NCI-H345 treated with DMSO at 0.1 percent for 48 hours (cell line): Measurements from ENCODE around the gene NALCN.

Source experiments
- DNase-seq: peaks from one replicate; lab custom pipeline; 2025; ENCODE audit not compliant: unreplicated experiment; lab: John Stamatoyannopoulos, UW

NALCN gene

DNA sequence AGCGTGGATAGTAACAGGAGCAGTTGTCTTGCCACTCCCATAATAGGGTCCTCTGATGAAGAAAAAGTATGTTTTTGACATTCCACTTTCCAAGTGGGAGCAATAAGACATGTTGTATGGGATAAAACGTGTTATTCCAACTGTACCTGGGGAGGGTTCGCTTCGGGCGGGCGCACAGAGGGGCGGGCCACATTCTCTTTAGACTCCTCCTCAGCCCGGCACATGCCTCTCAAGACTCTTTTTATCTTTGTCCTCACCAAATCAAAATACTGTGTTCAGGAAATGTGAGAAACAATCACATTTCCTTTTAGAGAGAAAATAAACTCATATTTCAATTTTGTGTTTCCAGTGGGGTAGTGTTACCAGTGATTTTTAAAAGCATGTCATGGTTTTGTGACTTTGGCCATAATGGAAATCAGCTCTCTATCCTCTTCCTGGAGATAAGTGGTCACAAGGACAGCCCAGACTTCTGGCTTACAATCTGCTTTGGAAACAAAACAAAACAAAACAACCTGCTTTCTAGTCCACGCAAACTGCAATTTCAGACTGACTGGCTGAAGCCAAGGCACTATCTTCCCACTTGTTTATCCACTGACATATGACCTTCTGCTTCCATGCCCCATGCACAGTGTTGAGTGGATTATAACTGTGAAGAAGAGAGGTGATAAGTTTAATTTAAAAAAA is 276.1 kb downstream of the NALCN start:
- DNase-seq: no peak

GRCh38 chr13:101139081-101139480 is 277.2 kb downstream of the NALCN start:
- no peak for DNase-seq

- peak; percentile 42 for DNase-seq
Measured at GRCh38 chr13:101127741-101128353, 288.5 kb downstream of the NALCN start.

GRCh38 chr13:101123028-101123427 is 293.3 kb downstream of the NALCN start:
- DNase-seq: no peak

GRCh38 chr13:101121608-101122007 is 294.7 kb downstream of the NALCN start:
- no peak for DNase-seq

- no peak for DNase-seq
Measured at GRCh38 chr13:101120007-101120406, 296.3 kb downstream of the NALCN start.

DNA sequence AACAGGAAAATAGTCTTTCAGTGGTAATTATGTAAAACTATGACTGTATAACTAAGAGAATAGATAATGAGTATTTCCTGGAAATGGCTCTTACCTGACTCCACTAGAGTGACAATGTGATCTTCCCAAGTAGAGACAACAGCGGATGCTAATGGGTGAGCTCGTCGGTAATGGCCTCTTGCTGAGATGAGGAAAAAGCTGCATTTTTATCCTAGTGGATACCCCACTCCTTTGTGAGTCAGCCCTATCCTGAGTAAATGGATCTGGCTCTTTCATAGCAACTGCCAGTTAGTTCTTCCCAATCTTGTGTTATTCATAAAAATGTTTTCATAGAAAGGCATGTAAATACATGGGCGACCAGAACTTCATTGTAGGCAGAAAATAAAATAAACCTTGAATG is 299.5 kb downstream of the NALCN start:
- DNase-seq: no peak

DNA sequence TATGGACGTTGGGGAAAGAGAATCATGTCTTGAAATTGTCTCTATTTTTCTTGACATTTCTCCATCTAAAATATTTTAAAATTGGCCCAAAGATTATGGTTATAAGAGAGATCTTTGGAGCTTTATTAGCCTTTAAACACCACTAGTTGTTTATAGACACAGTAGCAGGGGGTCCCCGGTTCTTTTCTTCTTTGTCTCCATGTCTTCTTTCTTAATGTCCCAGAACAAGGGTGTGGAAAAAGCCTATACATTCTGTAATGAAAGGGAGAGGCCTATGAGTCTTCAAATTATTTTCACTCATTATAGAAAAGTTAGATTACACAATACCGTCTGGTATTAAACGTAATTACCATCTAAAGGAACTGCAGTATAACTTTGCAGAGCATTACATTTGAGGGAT is 300.0 kb downstream of the NALCN start:
- DNase-seq: no peak

DNA sequence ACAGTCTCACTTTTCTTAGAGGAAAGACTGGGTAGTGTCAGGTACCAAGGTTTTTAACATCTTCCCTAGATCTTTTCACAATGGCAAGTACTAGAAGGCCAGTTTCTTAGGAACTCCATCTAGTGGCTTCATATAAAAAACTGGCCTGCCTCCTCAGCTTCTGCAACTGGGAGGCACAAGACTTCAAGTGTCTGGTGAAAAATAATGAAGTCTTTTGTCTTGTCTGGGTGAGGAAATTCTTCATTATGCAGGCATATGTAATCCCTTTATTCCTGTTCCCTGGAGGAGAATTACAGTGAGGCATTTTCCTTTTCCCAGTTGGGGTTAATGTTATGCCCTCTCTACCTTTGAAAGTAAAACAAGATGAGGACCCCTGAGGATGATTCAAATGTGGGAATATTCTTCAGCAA is 300.5 kb downstream of the NALCN start:
- DNase-seq: no peak

GRCh38 chr13:101111894-101112293 is 304.4 kb downstream of the NALCN start:
- DNase-seq: no peak

GRCh38 chr13:101109005-101109404 is 307.3 kb downstream of the NALCN start:
- no peak for DNase-seq

- DNase-seq: no peak
Measured at GRCh38 chr13:101098873-101099272, 317.4 kb downstream of the NALCN start.

DNA sequence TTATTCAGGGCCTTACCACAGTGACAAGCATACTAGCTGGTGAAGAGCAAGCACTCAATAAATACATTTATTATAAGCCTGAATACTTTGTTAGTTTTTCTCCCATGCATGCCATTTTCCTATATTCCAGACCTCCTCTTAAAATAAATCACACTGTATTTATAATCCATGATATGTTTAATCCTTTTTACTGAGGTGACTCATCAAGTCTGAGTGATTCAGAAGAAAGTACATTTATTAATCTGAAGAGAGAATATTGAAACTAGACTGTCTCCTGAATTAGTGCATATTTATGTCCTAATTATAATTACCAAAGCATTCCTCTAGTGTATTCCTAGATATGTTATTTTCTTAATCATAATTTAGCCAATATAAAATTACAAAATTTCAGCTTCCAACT is 323.3 kb downstream of the NALCN start:
- no peak for DNase-seq

DNA sequence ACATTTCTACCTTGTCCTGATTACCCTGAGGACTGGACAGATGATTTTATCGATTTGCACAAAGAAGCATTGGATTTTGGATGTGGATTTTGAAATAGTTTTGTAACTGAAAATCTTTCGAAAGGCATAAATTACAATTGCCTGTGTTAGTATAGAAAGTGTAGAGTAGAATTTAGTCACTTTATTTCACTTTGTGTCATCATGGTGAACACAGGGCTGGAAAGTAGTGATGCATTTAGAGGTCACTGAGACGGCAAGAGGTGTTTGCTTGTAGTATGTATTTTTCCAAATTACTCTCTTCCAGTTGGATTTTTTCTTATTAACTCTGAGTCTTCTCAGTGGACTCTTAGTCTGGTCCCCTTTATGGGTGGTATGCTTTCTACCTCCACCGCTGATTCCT is 326.0 kb downstream of the NALCN start:
- no peak for DNase-seq

DNA sequence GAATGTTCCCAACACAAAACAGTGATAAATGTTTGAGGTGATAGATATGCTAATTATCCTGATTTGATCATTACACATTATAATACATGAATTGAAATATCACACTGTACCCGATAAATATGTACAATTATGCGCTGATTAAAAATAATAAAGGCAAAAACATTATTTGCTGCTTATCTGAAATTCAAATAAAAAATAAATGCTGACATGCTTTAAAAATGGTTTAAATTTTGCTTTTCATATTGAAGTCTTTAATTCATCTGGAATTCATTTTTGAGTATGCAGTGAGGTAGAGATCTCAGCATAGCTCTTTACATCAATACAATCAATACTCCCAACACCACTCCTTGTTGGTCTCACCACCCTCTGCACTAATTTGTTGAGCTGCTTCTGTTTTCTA is 330.8 kb downstream of the NALCN start:
- no peak for DNase-seq

GRCh38 chr13:101082441-101082840 is 333.9 kb downstream of the NALCN start:
- DNase-seq: no peak

DNA sequence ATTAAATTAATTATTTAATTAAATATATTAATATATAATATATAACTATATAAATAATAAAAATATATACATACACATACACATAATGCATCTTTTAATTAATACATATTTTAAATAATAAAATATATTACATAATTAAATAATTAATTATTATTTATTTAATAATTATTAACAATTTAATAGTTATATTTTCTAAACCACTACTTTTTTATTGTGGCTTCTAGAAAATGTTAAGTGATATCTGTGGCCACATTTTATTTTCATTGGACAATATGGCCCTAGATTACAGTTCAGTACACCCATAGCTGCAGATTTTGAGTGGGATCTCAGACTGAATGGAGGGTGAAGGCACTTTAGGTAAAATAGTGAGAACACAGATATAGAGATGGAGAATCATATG is 335.7 kb downstream of the NALCN start:
- no peak for DNase-seq

GRCh38 chr13:101065329-101065728 is 351.0 kb downstream of the NALCN start:
- DNase-seq: no peak

DNA sequence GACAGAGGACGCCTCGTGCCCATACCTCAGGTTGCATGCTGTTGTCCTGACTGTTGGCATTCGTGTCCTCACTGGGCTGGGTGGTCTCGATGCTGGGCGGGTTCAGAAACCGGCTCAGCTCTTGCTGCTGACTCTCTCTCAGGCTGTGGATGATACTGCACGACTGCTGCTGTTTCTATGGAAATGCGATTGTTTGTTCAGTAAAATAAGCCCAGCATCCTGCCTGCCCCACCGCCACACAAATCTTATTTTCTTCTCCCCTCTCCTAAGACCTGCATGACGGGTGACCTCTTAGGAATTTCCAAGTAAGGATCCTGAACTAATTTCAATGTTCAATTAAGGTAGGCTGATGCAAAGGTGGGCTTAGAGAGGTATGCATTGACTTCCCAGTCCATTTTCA is 356.5 kb downstream of the NALCN start:
- no peak for DNase-seq

DNA sequence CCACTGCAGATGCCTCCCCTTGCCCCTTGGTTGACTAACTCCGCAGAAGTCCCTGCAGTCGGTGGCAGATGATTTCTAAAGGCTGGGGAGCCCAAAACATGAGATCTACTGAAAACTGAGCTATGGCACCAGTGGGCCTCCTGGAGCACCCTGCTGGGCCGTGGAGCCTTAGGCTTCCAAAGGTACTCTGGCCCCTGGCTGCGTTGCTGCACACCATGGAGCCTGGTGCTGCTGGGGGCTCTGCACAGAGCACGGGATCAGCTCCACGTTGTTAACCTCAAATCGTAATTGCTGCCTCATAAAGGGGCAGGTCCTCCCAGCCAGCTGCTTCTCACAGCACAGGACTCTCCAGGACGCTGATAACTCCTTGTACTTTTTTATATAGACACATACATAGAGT is 357.5 kb downstream of the NALCN start:
- DNase-seq: no peak

DNA sequence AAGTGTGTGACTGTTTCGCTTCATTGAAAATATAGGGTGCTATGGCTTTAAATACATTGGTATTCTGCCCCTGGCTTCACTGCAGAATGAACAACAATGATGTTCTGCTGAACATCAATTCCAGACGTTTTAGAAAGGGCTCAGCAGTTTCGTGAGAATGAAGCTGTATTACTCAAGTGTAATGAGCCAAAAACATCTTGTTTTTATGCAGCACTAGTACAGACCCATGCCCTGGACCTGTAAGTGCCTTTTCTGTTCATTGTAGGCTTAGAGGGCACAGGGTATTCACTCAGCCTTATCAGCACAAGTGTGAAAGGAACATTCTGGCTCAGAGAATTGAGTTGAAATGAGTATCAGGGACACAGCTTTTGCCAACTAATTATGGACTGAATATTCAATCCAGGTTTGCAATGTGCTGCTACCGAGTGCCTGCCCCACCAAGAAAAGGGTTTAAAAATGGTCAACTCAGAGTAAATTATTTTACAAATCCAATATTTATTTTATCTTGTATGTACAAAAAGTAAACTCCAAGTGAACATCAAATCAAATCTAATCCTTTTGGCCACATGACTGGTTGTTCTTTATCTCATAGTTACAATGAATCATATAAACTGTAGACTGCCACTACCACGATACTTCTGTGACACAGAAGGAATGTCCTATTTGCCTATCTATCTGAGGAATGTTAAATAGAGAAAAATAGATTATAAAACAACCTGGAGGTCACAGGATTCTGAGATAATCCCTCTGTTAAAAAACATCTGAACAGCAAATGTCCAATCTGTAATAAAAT is 362.8 kb downstream of the NALCN start:
- DNase-seq: no peak

GRCh38 chr13:101049166-101049850 is 367.0 kb downstream of the NALCN start:
- no peak for DNase-seq
